Uterus (tissue), 2 donors: Measurements from ENCODE around the gene ASPDH.

Source experiments
- CTCF ChIP-seq, 4 experiments: fragments of 200-600 bp in 2 of 4; fragments of 450-650 bp in 2 of 4; sonication (generic) in 2 of 4; IDR thresholded peaks; one replicate each; pipeline ENCODE4 v1.5.1; 2016 to 2019; ENCODE audit warnings: antibody characterized with exemption in 4 of 4, mild to moderate bottlenecking in 2 of 4, moderate library complexity in 1 of 4
- POLR2A ChIP-seq, 2 donors: fragments of 450-650 bp; IDR thresholded peaks; one replicate each; pipeline ENCODE4 v1.6.1; 2016; ENCODE audit warnings: antibody characterized with exemption in 2 of 2, mild to moderate bottlenecking in 1 of 2, moderate library complexity in 1 of 2

GRCh38 chr19:50519006-50519575, 5.4 kb upstream of the ASPDH start:
- no peak for TF ChIP-seq CTCF (IDR thresholded peaks at IDR 0.05)
- no peak for TF ChIP-seq POLR2A (IDR thresholded peaks at IDR 0.05)
